Endometrium (tissue), 2 donors: Measurements from ENCODE around the gene KPNA1.
"Not testable (repeated sequence)": the region's sequence is repeated elsewhere in the genome, so short reads cannot be mapped to it uniquely, and the experiment has no call there.

Source experiments
- FAIRE-seq: peaks from 2 replicates; lab custom pipeline; 2012; peaks lifted over from hg19 to GRCh38; lab: Jason Lieb, UNC
- donor health status: control.
- donor health status: control.

The KPNA1 gene

GRCh38 chr3:122519693-122520092, 5.0 kb upstream of the KPNA1 start:
- no peak for FAIRE-seq

- FAIRE-seq = no peak
Observed at GRCh38 chr3:122516846-122517360, 2.2 kb upstream of the KPNA1 start.

- FAIRE-seq = no peak
Observed at GRCh38 chr3:122515870-122516269, 1.1 kb upstream of the KPNA1 start.

- no peak for FAIRE-seq
Observed at GRCh38 chr3:122515020-122515468, 305 bp upstream of the KPNA1 start.

- no peak for FAIRE-seq
Observed at GRCh38 chr3:122513386-122514122, 1.2 kb downstream of the KPNA1 start.

GRCh38 chr3:122512284-122512683, 2.5 kb downstream of the KPNA1 start:
- FAIRE-seq = no peak

GRCh38 chr3:122510878-122511535, 3.7 kb downstream of the KPNA1 start:
- no peak for FAIRE-seq

- FAIRE-seq = not testable (repeated sequence)
Observed at GRCh38 chr3:122508944-122509343, 5.8 kb downstream of the KPNA1 start.

GRCh38 chr3:122508135-122508914, 6.4 kb downstream of the KPNA1 start:
- FAIRE-seq = no peak

GRCh38 chr3:122506450-122506849, 8.3 kb downstream of the KPNA1 start:
- FAIRE-seq = no peak

- no peak for FAIRE-seq
Observed at GRCh38 chr3:122505676-122506075, 9.1 kb downstream of the KPNA1 start.

GRCh38 chr3:122502941-122503340, 11.8 kb downstream of the KPNA1 start:
- no peak for FAIRE-seq

- FAIRE-seq = no peak
Observed at GRCh38 chr3:122502139-122502538, 12.6 kb downstream of the KPNA1 start.

GRCh38 chr3:122500964-122501363, 13.8 kb downstream of the KPNA1 start:
- not testable (repeated sequence) for FAIRE-seq

- FAIRE-seq = no peak
Observed at GRCh38 chr3:122498152-122498551, 16.6 kb downstream of the KPNA1 start.

- FAIRE-seq = no peak
Observed at GRCh38 chr3:122497425-122497824, 17.3 kb downstream of the KPNA1 start.

- no peak for FAIRE-seq
Observed at GRCh38 chr3:122496508-122496907, 18.2 kb downstream of the KPNA1 start.

- FAIRE-seq = no peak
Observed at GRCh38 chr3:122493296-122493695, 21.4 kb downstream of the KPNA1 start.

- FAIRE-seq = no peak
Observed at GRCh38 chr3:122488262-122488973, 26.3 kb downstream of the KPNA1 start.

- FAIRE-seq = no peak
Observed at GRCh38 chr3:122484985-122485384, 29.8 kb downstream of the KPNA1 start.

- FAIRE-seq = no peak
Observed at GRCh38 chr3:122481390-122481789, 33.3 kb downstream of the KPNA1 start.

GRCh38 chr3:122476532-122476931, 38.2 kb downstream of the KPNA1 start:
- no peak for FAIRE-seq
